HepG2 (cell line): ENCODE results near the gene SOCS1. TPM values are rescaled to one million over a fixed set of nuclear protein-coding genes. Genes with fewer than 3 reads are reported as not detected.

ENCODE experiments used
- CREM ChIP-seq, 2 experiments: sonication (generic) in 1 of 2; formaldehyde crosslinking in 1 of 2; IDR thresholded peaks; 2 replicates each; pipeline versions ENCODE4 v1.4.0 to v1.6.1; 2016 to 2020; ENCODE audit warnings: antibody characterized with exemption in 1 of 2, mild to moderate bottlenecking in 1 of 2, missing genetic modification reagents in 1 of 2
- EED ChIP-seq: sonication (generic); formaldehyde crosslinking; IDR thresholded peaks from 2 replicates; pipeline ENCODE4 v1.5.0; 2020; ENCODE audit warnings: mild to moderate bottlenecking, missing genetic modification reagents
- HOXA9 ChIP-seq: sonication (generic); formaldehyde crosslinking; IDR thresholded peaks from 2 replicates; pipeline ENCODE4 v1.8.1; 2022; ENCODE audit warnings: missing genetic modification reagents, mild to moderate bottlenecking, moderate library complexity, borderline replicate concordance
- KDM2A ChIP-seq: sonication (generic); formaldehyde crosslinking; IDR thresholded peaks from 2 replicates; pipeline ENCODE4 v1.4.0; 2020; ENCODE audit warnings: low read depth, missing genetic modification reagents, borderline replicate concordance
- MAFF ChIP-seq: IDR thresholded peaks from 2 replicates; pipeline ENCODE4 v1.6.1; 2011; ENCODE audit warnings: low read depth, low read length, improper control_type of control experiment
- SETDB1 ChIP-seq: sonication (generic); formaldehyde crosslinking; IDR thresholded peaks from 2 replicates; pipeline ENCODE4 v1.5.1; 2020; ENCODE audit warnings: missing genetic modification reagents, mild to moderate bottlenecking, borderline replicate concordance
- ZNF460 ChIP-seq: sonication (generic); formaldehyde crosslinking; IDR thresholded peaks from 2 replicates; pipeline ENCODE4 v1.5.1; 2020; ENCODE audit warnings: missing genetic modification reagents, mild to moderate bottlenecking, borderline replicate concordance
- ZNF597 ChIP-seq: sonication (generic); formaldehyde crosslinking; IDR thresholded peaks from 2 replicates; pipeline ENCODE4 v1.5.0; 2020; ENCODE audit warnings: missing genetic modification reagents
- polyA plus RNA-seq, 8 experiments: library from polyadenylated mRNA; depleted of rRNA in 3 of 8; stranded (reverse) in 7 of 8; unstranded in 1 of 8; fragments of >200 nt; fragmentation: Illumina TruSeq in 4 of 8; extraction: Trizol in 4 of 8; gene quantifications; 2 replicates each; pipeline versions ENCODE4 v1.2.1 to v1.2.3, GENCODE V29; 2011 to 2016; ENCODE audit warnings: low read depth in 4 of 8, missing spikeins in 1 of 8, mixed read lengths in 1 of 8; ENCODE audit not compliant: insufficient read depth in 1 of 8
- total RNA-seq, 5 experiments: library from RNA; depleted of rRNA; stranded (reverse); fragments of >200 nt; fragmentation: Illumina TruSeq; extraction: Trizol; gene quantifications; 2 replicates each; pipeline ENCODE4 v1.2.3, GENCODE V29; 2016; ENCODE audit warnings: low read depth in 1 of 5
- TF ChIP-seq, protein P1 (sequence below), 2 experiments: sonication (generic) in 1 of 2; formaldehyde crosslinking in 1 of 2; IDR thresholded peaks; 2 replicates each; pipeline versions ENCODE4 v1.4.0 to v1.6.1; 2018 to 2020; ENCODE audit warnings: missing genetic modification reagents in 2 of 2, borderline replicate concordance in 1 of 2, low read depth in 1 of 2, mild to moderate bottlenecking in 1 of 2, missing biosample characterization in 1 of 2
- TF ChIP-seq, protein P2 (sequence below): sonication (generic); formaldehyde crosslinking; IDR thresholded peaks from one replicate; pipeline ENCODE4 v1.5.1; 2020; ENCODE audit warnings: mild to moderate bottlenecking, missing genetic modification reagents; ENCODE audit errors: not compliant biosample characterization
- TF ChIP-seq, protein P3 (sequence below): sonication (generic); formaldehyde crosslinking; IDR thresholded peaks from 2 replicates; pipeline ENCODE4 v1.4.0; 2020; ENCODE audit warnings: mild to moderate bottlenecking, missing genetic modification reagents, borderline replicate concordance
- TF ChIP-seq, protein P4 (sequence below): sonication (generic); formaldehyde crosslinking; IDR thresholded peaks from 2 replicates; pipeline ENCODE4 v1.4.0; 2020; ENCODE audit warnings: missing genetic modification reagents

SOCS1 gene
- total and polyA plus RNA-seq, 2 of the 13 experiments (the other 11 are each of a cell fraction or from before 2014, with no cell fraction given), result 5.3 to 6.3 TPM

DNA sequence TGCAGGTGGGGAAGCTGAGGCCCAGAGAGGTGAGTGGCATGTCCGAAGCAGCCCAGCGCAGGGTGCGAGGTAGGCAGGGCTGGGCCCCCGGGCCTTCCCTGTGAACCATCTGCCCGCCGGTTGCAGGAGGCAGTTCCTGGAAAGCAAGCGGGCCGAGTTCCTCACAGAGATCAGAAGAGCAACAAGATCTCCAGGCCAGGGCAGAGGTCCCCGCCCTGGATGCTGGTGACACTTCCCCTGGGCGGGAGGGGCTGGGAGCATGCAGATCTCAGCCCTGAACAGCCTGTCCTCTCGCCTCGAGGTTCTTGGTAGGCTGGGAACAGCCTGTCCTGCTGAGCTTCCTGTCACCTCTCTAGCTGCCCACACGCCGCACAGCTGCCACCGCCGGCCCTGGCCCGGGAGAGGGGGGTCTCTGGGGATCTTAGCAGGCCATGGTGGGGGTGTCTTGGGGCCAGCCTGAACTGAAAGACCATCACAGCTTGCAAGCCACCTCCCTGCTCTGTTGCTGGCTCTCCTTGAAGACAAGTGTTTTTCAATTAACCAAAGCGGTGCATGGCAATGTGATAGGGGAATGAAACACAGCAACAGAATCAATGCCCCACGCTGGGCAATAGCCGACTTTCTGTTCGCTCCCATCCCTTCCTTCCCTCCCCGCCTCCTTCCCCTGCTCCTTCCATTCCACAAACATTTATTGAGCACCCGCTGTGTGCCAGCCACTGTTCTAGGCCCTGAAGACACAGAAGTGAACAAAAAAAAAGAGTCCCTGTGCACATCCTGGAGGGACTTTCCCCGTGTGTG is 31.7 kb downstream of the SOCS1 start (continued):
- TF ChIP-seq, protein P1, sequence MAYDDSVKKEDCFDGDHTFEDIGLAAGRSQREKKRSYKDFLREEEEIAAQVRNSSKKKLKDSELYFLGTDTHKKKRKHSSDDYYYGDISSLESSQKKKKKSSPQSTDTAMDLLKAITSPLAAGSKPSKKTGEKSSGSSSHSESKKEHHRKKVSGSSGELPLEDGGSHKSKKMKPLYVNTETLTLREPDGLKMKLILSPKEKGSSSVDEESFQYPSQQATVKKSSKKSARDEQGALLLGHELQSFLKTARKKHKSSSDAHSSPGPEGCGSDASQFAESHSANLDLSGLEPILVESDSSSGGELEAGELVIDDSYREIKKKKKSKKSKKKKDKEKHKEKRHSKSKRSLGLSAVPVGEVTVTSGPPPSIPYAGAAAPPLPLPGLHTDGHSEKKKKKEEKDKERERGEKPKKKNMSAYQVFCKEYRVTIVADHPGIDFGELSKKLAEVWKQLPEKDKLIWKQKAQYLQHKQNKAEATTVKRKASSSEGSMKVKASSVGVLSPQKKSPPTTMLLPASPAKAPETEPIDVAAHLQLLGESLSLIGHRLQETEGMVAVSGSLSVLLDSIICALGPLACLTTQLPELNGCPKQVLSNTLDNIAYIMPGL (CRISPR knock-in tag; IDR thresholded peaks at IDR 0.05; ENCODE audit: borderline replicate concordance in 1 of 2, low read depth in 1 of 2), result 0 out of 4 replicates have a peak, but pooled peaks of 1 of the 2 experiments have one; percentile 39
- TF ChIP-seq CREM (IDR thresholded peaks at IDR 0.05) (no peak), CREM (CRISPR knock-in tag; IDR thresholded peaks at IDR 0.05) (no peak), MAFF (no peak), HOXA9 (CRISPR knock-in tag) (no peak), EED (CRISPR knock-in tag) (no peak), ZNF597 (CRISPR knock-in tag) (no peak), SETDB1 (CRISPR knock-in tag) (no peak), KDM2A (CRISPR knock-in tag) (peak; percentile 62), ZNF460 (CRISPR knock-in tag) (no peak)
- TF ChIP-seq, protein P2, sequence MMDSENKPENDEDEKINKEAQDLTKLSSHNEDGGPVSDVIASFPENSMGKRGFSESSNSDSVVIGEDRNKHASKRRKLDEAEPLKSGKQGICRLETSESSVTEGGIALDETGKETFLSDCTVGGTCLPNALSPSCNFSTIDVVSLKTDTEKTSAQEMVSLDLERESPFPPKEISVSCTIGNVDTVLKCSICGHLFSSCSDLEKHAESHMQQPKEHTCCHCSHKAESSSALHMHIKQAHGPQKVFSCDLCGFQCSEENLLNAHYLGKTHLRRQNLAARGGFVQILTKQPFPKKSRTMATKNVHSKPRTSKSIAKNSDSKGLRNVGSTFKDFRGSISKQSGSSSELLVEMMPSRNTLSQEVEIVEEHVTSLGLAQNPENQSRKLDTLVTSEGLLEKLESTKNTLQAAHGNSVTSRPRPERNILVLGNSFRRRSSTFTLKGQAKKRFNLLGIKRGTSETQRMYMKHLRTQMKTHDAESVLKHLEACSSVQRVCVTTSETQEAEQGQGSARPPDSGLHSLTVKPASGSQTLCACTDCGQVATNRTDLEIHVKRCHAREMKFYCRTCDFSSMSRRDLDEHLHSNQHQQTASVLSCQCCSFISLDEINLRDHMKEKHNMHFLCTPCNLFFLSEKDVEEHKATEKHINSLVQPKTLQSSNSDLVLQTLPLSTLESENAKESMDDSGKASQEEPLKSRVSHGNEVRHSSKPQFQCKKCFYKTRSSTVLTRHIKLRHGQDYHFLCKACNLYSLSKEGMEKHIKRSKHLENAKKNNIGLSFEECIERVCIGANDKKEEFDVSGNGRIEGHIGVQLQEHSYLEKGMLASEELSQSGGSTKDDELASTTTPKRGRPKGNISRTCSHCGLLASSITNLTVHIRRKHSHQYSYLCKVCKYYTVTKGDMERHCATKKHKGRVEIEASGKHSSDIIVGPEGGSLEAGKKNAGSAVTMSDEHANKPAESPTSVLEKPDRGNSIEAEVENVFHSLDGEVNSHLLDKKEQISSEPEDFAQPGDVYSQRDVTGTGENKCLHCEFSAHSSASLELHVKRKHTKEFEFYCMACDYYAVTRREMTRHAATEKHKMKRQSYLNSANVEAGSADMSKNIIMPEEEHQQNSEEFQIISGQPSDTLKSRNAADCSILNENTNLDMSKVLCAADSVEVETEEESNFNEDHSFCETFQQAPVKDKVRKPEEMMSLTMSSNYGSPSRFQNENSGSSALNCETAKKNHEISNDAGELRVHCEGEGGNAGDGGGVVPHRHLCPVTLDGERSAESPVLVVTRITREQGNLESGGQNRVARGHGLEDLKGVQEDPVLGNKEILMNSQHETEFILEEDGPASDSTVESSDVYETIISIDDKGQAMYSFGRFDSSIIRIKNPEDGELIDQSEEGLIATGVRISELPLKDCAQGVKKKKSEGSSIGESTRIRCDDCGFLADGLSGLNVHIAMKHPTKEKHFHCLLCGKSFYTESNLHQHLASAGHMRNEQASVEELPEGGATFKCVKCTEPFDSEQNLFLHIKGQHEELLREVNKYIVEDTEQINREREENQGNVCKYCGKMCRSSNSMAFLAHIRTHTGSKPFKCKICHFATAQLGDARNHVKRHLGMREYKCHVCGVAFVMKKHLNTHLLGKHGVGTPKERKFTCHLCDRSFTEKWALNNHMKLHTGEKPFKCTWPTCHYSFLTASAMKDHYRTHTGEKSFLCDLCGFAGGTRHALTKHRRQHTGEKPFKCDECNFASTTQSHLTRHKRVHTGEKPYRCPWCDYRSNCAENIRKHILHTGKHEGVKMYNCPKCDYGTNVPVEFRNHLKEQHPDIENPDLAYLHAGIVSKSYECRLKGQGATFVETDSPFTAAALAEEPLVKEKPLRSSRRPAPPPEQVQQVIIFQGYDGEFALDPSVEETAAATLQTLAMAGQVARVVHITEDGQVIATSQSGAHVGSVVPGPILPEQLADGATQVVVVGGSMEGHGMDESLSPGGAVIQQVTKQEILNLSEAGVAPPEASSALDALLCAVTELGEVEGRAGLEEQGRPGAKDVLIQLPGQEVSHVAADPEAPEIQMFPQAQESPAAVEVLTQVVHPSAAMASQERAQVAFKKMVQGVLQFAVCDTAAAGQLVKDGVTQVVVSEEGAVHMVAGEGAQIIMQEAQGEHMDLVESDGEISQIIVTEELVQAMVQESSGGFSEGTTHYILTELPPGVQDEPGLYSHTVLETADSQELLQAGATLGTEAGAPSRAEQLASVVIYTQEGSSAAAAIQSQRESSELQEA (CRISPR knock-in tag), result no peak
- TF ChIP-seq, protein P3, sequence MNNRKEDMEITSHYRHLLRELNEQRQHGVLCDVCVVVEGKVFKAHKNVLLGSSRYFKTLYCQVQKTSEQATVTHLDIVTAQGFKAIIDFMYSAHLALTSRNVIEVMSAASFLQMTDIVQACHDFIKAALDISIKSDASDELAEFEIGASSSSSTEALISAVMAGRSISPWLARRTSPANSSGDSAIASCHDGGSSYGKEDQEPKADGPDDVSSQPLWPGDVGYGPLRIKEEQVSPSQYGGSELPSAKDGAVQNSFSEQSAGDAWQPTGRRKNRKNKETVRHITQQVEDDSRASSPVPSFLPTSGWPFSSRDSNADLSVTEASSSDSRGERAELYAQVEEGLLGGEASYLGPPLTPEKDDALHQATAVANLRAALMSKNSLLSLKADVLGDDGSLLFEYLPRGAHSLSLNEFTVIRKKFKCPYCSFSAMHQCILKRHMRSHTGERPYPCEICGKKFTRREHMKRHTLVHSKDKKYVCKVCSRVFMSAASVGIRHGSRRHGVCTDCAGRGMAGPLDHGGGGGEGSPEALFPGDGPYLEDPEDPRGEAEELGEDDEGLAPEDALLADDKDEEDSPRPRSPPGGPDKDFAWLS (CRISPR knock-in tag), result no peak
- TF ChIP-seq, protein P4, sequence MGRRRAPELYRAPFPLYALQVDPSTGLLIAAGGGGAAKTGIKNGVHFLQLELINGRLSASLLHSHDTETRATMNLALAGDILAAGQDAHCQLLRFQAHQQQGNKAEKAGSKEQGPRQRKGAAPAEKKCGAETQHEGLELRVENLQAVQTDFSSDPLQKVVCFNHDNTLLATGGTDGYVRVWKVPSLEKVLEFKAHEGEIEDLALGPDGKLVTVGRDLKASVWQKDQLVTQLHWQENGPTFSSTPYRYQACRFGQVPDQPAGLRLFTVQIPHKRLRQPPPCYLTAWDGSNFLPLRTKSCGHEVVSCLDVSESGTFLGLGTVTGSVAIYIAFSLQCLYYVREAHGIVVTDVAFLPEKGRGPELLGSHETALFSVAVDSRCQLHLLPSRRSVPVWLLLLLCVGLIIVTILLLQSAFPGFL (CRISPR knock-in tag), result no peak
